Lung (tissue), 12 donors: ENCODE data around the gene OCLN. TPM values are rescaled to one million over a fixed set of nuclear protein-coding genes. Genes with fewer than 3 reads are reported as not detected.
"Not testable (repeated sequence)": the region's sequence is repeated elsewhere in the genome, so short reads cannot be mapped to it uniquely, and the experiment has no call there.

Experiments
- ATAC-seq: fragments of 200-7000 bp; cut with Tn5 transposase; one replicate; pipeline ENCODE4 v1.9.1; 2020; ENCODE audit warnings: moderate number of reproducible peaks; ENCODE audit not compliant: insufficient read depth, low FRiP score
- DNase-seq, 3 donors: peaks; one replicate each; pipeline ENCODE4 v3.0.0-alpha.2; 2013 to 2017
- H3K27ac ChIP-seq, 2 donors: one replicate each; pipeline ENCODE4 v1.5.1; 2013; ENCODE audit warnings: mild to moderate bottlenecking in 2 of 2, moderate library complexity in 2 of 2, control low read depth in 1 of 2, inconsistent platforms in 1 of 2, low read depth in 1 of 2, low read length in 1 of 2
- H3K27me3 ChIP-seq, 3 donors: one replicate each; pipeline ENCODE4 v1.5.1; 2013; ENCODE audit warnings: low read length in 2 of 3; ENCODE audit not compliant: control insufficient read depth in 3 of 3, insufficient read depth in 3 of 3
- H3K36me3 ChIP-seq, 4 donors: one replicate each; pipeline ENCODE4 v1.5.1; 2013; ENCODE audit warnings: low read length in 4 of 4, mild to moderate bottlenecking in 1 of 4, moderate library complexity in 1 of 4; ENCODE audit not compliant: control insufficient read depth in 4 of 4, insufficient read depth in 4 of 4
- H3K4me1 ChIP-seq, 5 donors: one replicate each; pipeline ENCODE4 v1.5.1; 2013; ENCODE audit warnings: low read length in 5 of 5, mild to moderate bottlenecking in 2 of 5, moderate library complexity in 1 of 5; ENCODE audit not compliant: control insufficient read depth in 5 of 5, insufficient read depth in 5 of 5
- H3K4me3 ChIP-seq: one replicate; pipeline ENCODE4 v1.5.1; 2013; ENCODE audit warnings: mild to moderate bottlenecking, control low read depth, moderate library complexity
- H3K9ac ChIP-seq, 2 donors: one replicate each; pipeline ENCODE4 v1.5.1; 2013; ENCODE audit warnings: low read length in 2 of 2, control low read depth in 1 of 2; ENCODE audit not compliant: insufficient read depth in 1 of 2
- H3K9me3 ChIP-seq, 4 donors: one replicate each; pipeline ENCODE4 v1.5.1; 2013; ENCODE audit warnings: low read length in 3 of 4, mild to moderate bottlenecking in 1 of 4, moderate library complexity in 1 of 4; ENCODE audit not compliant: control insufficient read depth in 4 of 4, insufficient read depth in 3 of 4
- WGBS, 2 donors: extraction: QIAGEN DNeasy Blood & Tissue Kit; methylation state at CpG; one replicate each; pipeline ENCODE4 v1.1.7; 2013; 5-methylcytosine and 5-hydroxymethylcytosine counted together
- polyA plus RNA-seq, 2 donors: library from polyadenylated mRNA; stranded (reverse); fragments of 200-250 nt; gene quantifications; one replicate each; pipeline ENCODE4 v1.2.1, GENCODE V29; 2013
- total RNA-seq, 2 donors: library from RNA; depleted of rRNA in 1 of 2; stranded (reverse); fragments of >200 nt in 1 of 2; gene quantifications; one replicate each; pipeline ENCODE4 v1.2.1, GENCODE V29; 2014 to 2021
- TF ChIP-seq, protein P1 (sequence below): IDR thresholded peaks from 2 replicates; pipeline ENCODE4 v1.5.1; 2012; ENCODE audit warnings: mild to moderate bottlenecking; ENCODE audit errors: control extremely low read depth, extremely low read depth
- donor health status: control.
- donor health status: control.
- donor health status: Bipolar disorder and iron deficiency.
- donor health status: healthy.
- donor health status: DM: yes; HTN: yes; CAD: no.

OCLN gene
- total and polyA plus RNA-seq, 4 donors: 19.7 to 129 (median 46.6) TPM

DNA sequence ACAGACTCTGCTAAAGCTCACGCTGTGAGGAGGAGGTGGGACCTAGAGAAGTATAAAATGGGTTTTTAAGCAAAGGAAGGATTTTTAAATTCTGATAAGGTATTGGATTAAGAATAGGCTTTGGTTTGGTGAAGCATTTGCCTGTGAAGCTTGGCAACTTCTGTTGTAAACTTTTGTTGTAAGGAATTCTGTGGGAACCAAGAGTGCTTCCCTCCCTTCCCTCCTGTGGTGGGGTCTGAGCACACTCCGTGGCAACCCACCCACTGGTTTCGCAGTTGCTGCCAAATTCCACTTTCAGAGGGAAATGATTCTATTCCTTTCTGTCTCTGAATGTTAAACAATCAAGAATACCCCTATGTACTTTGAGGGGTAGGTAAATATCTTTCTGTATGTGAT, 38.8 kb downstream of the OCLN start:
- Histone ChIP-seq H3K9me3 (no peaks in the 10 kb centered on the region), H3K4me1 (peaks cover 0 to 6% (median 3%) of the 10 kb centered on the region in 5 donors), H3K9ac (no peak overlapping the region), H3K27me3 (no peaks in the 10 kb centered on the region), H3K27ac (no peak overlapping the region), H3K36me3 (no peaks in the 10 kb centered on the region), H3K4me3 (no peak overlapping the region)
- 32 to 33% methylated on average over 3 of the region's 3 CpGs for WGBS, 2 donors
- DNase-seq (no peak), ATAC-seq (no peak)
- TF ChIP-seq, protein P1, sequence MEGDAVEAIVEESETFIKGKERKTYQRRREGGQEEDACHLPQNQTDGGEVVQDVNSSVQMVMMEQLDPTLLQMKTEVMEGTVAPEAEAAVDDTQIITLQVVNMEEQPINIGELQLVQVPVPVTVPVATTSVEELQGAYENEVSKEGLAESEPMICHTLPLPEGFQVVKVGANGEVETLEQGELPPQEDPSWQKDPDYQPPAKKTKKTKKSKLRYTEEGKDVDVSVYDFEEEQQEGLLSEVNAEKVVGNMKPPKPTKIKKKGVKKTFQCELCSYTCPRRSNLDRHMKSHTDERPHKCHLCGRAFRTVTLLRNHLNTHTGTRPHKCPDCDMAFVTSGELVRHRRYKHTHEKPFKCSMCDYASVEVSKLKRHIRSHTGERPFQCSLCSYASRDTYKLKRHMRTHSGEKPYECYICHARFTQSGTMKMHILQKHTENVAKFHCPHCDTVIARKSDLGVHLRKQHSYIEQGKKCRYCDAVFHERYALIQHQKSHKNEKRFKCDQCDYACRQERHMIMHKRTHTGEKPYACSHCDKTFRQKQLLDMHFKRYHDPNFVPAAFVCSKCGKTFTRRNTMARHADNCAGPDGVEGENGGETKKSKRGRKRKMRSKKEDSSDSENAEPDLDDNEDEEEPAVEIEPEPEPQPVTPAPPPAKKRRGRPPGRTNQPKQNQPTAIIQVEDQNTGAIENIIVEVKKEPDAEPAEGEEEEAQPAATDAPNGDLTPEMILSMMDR: no peak

DNA sequence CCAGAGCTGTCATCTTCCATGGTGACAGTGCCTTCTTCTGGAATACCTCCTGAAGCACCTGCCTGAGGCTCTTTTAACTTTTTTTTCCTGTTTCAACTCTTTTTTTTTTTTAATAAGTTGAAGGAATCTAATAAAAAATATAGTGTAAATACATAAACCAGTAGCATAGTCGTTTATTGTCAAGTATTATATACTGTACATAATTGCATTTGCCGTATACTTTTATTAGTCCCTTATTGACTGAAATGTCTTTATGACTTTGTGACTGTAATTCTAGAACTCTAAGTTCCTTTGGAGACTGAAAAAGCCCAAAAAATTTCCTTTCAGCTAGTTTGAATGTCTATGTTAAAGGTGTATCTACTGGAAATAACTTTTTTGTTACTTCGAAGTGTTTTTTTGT, 45.3 kb downstream of the OCLN start:
- H3K4me3 ChIP-seq, ATAC-seq, H3K27ac ChIP-seq, H3K27me3 ChIP-seq, H3K9me3 ChIP-seq, H3K4me1 ChIP-seq, H3K9ac ChIP-seq, H3K36me3 ChIP-seq, DNase-seq: not testable (repeated sequence)
- WGBS, 2 donors: 89 to 92% methylated on average over 2 to 3 of the region's 3 CpGs

DNA sequence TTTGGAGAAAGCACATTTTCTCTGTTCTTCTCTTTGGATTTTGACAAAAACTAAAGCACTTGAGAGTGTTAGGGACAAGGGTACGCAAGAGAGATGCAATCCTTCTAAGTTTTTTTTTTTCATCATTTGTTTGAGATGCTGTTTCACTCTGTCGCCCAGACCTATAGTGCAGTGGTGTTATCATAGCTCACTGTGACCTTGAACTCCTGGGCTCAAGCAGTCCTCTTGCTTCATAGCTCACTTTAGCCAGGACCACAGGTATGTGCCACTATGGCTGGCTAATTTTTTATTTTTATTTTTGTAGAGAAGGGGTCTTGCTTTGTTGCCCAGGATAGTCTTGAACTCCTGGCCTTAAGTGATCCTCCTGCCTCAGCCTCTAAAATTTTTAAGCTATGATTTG, 46.1 kb downstream of the OCLN start:
- H3K9ac ChIP-seq, H3K4me3 ChIP-seq, H3K27me3 ChIP-seq, H3K27ac ChIP-seq, H3K4me1 ChIP-seq, DNase-seq, H3K9me3 ChIP-seq, ATAC-seq, H3K36me3 ChIP-seq: not testable (repeated sequence)
- WGBS, 2 donors: 88 to 100% methylated on average over 1 of the region's 2 CpGs

DNA sequence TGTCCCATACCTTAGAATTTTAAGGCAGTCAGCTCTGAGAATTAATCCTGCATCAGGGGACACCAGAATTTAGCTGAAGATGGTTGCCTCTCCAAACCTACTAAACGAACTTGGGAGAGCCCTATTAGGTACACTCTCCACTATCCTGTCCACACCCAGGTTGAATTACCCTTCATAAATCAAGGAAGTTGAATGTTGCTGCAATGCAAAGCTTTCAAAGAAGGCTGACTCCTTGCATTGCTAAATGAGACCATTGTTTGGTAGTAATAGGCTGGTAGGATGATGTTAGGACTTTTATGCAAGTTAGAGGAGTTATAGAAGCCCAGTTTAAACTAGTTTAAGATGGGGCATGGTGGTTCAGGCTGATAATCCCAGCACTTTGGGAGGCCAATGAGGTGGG, 48.8 kb downstream of the OCLN start:
- H3K9me3 ChIP-seq, ATAC-seq: not testable (repeated sequence)
- WGBS, 2 donors: no CpG with 5 or more reads among the region's 1 CpG

DNA sequence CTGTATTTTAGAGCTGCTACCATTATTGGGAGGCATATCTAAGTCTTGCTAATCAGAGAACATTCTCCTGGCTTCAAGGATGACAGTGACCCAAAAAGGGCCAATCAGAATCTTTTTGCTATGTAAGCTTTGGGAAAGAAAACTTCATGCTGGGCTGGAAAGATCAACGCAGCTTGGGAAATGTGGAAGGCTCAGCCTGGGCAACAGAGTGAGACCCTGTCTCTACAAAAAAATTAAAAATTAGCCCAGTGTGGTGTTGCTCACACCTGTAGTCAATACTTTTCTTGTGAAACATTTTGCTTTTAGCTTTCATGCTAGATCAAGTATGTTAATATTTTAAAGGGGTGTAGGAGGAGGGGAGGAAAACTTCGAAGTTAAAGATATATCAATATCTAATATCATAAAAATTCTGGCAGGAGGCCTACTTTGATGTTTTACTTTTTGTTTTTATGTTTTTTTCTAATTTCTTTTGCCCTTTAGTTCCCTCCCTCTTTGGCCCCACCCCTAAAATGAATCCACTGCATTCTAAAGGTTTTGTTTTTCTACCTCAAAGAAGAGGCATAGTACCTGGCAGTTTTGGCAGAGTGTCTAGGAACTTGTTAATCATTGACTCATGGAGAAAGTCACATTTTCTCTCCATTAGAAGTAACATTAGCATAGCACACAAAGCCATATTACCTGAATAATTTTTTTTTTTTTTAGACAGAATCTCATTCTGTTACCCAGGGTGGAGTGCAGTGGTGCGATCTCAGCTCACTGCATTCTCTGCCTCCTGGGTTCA, 50.4 kb downstream of the OCLN start:
- DNase-seq, H3K9me3 ChIP-seq, H3K36me3 ChIP-seq, H3K4me1 ChIP-seq, H3K9ac ChIP-seq, H3K27ac ChIP-seq, ATAC-seq, H3K27me3 ChIP-seq, H3K4me3 ChIP-seq: not testable (repeated sequence)
- no CpG with 5 or more reads among the region's 3 CpGs for WGBS, 2 donors

More for the DNA sequence above, 48.8 kb downstream of the OCLN start:
- not testable (repeated sequence) for H3K36me3 ChIP-seq, H3K27ac ChIP-seq, H3K4me3 ChIP-seq, DNase-seq, H3K9ac ChIP-seq, H3K27me3 ChIP-seq, H3K4me1 ChIP-seq

DNA sequence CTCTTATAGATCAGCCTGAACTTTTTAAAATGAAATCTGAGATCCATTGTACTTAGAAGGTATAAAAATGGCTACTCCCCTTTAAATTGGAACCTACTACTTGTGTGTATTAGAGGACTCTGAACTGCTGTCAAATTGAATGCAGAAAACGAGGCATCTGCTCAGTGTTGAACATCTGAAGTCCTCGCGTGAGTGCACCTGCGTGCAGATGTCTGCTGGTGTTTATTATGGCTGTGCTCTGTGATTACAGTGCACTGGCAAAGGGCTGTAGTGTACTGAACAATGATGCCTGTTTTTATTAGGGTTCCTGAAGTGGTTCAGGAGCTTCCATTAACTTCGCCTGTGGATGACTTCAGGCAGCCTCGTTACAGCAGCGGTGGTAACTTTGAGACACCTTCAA, 52.0 kb downstream of the OCLN start:
- not testable (repeated sequence) for H3K27me3 ChIP-seq, H3K9me3 ChIP-seq, H3K27ac ChIP-seq, H3K9ac ChIP-seq, H3K4me1 ChIP-seq, H3K36me3 ChIP-seq, ATAC-seq, DNase-seq, H3K4me3 ChIP-seq
- no CpG with 5 or more reads among the region's 7 CpGs for WGBS, 2 donors
